T-helper 2 cell (primary cell): ENCODE data around the gene CHKA.
A peak's percentile ranks its signal among the peaks of the same experiment; 100 is the strongest.

Experiments
- DNase-seq, 5 experiments: peaks; one replicate each; pipeline versions ENCODE4 v3.0.0 to v3.0.0-alpha.2; 2012 to 2022

CHKA gene

DNA sequence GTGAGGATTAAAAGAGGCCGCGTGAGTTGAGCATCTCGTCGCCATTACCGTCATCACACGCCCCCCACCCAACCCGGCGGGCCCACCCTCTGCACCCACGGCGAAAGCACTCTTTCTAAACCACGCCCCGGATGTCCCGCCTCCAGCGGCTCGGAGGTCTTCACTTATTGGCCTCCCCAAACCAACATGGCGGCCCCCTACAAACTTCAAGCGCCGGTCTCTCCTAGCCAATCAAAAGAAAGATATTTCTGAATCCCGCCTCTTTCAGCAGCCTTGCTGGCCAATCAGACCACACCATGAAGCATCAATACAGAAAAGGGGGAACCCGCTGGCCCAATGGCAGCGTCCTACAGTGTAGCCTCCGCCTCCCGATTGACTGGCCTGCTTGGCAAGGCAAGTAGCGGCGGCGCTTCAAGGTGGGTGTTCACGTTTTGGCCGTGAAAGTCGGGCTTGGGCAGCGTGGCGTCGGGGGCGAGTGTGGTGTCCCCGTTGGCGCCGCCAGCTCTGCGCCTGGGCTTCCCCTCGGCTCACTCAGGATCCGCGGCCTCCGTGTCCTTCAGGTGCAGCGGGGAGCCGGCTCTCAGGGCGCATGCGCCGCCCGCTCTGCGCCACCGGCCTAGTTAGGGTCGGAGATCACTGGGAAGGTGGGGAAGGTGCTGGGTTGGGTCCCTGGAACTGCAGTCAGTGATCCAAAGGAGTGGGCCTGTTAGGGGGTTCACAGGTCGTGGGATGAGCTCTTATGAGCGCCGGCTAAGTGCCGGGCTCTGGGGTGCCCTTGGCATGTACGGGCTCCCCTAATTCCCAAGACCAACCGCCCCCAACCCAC, 90.7 kb downstream of the CHKA start, which contains the start of gene NDUFS8:
NDUFS8 (plus strand) TSS at position 364 of the 826 bp plus-strand sequence. CDS start 1,471 bp downstream, outside the sequence.
- peak; percentile 93 to 99 (median 96) for DNase-seq

DNA sequence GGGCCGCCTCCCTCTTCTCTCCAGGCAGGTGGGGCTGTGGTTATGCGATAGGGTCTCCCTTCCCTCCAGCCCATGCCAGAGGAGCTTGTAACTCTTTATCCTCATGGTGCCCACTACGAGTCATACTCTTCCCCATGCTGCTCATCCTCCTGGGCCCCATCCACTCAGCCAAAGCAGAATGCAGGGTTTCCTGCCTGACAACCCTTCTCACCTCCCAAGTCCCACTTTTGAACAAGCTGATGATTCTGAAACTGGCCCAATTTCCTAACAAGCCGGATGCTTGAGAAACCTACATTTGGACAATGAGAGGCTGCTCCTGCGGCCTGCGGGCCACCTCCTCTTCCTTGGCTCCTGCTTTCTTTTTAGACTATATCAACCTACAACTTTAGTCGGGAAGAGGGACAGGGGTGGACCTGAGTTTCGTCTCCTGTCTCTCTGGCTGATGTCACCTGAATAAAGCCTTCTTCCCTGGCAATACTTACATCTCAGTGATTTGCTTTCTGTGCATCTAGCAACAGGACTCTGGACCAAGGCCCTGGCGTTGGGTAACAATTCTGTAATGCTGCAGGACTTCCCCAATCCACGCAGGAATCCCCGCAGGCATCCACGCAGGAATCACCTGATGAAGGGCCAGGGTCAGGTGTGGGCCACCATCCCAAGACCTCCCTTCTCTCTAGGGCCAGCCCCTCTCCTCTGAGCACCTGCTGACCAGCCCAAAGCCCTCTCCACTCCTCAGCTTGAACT, 92.2 kb downstream of the CHKA start:
- DNase-seq = no peak

DNA sequence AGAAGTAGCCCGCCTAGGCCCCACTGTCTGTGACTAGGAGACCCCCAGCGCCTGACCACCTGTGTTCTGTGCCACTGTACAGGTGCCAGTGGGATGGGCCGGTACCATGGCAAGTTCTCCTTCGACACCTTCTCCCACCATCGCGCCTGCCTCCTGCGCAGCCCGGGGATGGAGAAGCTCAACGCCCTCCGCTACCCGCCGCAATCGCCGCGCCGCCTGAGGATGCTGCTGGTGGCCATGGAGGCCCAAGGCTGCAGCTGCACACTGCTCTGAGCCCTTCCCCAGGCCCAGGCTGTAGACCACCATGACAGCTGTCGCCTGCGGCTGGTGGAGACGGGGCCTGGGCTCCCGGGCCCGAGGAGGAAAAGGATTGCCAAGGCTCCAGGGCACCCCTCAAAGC, 93.5 kb downstream of the CHKA start:
- DNase-seq = no peak

DNA sequence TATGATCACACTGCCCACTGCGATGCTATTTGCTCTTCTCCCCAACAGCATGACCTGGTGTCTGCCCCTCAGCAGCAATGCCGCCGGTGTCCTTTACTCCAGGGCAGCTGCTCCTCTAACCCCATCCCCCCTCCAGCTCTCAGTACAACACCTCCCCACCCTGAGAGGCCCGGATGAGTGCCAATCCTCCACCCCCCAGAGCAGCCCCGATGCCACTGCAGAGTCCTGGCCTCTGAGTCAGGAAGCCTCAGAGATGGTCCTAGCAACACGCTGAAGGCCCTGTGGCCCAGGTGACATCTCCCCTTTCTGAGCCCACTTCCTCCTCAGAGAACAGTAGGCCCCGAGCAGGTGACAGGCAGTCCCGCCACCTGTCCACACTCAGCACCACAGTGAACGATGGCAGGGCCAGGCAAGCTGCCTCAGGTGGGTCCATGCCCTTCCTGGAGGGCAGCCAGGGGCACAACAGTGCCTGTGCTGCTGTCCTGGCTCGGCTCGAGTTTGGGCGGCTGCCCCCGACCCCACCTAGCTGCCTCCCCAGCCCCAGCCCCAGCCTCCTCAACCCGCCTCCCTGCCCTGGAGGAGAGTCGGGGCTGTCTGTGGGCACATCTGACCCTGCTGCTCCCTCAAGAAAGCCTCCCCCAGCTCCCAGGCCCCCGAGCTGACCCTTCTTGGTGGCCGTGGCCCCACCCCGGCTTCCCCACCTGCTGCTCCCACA, 94.6 kb downstream of the CHKA start:
- no peak for DNase-seq

- DNase-seq = peak in 1 of 5 experiments; percentile 49
These were observed 96.1 kb downstream of the CHKA start for GRCh38 chr11:68025047-68025446.

DNA sequence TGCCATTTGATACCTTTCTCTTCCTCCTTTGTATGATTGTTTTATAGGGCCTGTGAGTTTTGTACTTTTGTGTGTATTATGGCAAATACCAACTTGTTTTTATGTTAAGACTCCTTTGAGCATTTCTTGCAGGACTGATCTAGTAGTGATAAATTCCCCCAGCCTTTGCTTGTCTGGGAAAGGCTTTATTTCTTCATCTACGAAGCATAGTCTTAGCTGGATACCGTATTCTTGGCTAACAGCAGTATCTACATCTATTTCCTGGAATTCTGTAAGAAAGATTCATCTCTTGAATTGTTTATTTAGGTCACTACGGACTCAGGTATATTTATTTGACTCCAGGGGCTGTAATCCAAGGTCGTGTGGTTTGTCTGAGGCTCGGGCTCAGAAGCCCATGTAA, 96.7 kb downstream of the CHKA start:
- DNase-seq = no peak

DNA sequence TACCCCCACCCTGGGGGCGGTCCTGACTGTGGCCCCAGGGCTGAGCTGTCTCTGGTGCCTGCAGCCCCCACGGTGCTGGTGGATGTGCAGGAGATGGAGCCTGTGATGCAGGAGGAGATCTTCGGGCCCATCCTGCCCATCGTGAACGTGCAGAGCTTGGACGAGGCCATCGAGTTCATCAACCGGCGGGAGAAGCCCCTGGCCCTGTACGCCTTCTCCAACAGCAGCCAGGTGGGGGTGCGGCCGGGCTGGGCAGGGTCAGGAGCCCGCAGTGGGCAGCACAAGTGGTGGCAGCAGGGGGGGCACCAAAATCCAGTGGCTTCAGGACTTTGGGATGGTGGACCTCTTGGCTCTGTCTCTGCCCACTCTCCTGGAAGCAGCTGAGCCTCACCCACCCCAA, 98.7 kb downstream of the CHKA start:
- DNase-seq = no peak

GRCh38 chr11:68021167-68021787, 99.9 kb downstream of the CHKA start:
- DNase-seq = no peak

DNA sequence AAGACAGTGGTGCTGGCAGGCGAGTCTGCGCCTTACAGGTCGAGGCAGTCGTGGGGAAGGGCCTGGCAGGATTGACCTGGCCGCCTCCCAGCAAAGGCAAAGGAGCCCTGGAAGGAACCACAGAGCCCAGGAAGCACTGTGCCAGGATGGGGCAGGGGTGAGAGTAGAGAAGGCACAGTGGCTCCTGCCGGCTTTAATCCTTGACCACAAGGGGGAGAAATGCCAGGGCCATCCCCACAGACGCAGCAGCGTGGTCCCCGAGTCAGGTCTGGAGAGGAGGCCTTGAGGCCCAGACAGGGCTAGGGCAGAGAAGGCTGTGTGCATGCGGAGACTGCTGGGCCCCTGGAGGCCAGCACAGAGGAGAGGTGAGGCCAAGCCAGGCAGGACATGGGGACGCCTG, 100.6 kb downstream of the CHKA start:
- no peak for DNase-seq

- no peak for DNase-seq
These were observed 101.7 kb downstream of the CHKA start for GRCh38 chr11:68019486-68019885.

- DNase-seq = no peak
These were observed 102.4 kb downstream of the CHKA start for GRCh38 chr11:68018730-68019190.

GRCh38 chr11:68017980-68018729, 103.0 kb downstream of the CHKA start:
- DNase-seq = no peak

- no peak for DNase-seq
These were observed 104.0 kb downstream of the CHKA start for GRCh38 chr11:68016904-68017817.

DNA sequence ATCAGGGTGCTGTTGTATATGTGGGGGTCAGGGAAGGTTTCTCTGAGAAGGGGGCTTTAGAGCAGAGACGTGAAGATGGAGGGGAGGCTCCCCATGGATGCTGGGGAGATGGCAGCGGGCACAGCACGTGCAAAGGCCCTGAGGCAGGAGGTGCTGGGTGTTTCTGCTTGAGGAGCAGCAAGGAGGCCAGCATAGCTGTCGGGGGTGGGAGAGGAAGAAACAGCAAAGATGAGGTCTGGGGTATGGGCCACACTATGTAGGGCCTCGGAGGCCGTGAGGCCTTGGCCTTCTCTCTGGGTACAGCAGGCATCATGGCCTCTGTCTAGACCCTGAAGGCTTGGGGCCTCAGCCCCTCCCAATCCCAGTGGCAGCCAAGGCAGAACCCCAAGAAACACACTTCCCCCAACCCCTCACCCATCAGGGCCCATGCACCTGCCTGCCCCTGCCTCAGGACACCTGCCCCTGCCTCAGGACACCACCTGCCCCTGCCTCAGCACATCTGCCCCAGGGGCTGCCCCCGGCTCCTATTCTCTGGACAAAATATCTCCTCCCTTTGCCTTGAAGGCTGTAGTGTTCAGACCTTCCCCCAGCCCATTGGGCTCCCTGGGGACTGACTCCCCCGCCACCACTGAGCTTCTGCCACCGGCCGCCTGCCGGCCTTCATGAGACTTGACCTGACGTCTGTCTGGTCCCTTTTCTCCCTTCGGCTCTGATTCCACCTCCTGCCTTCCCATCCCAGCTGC, 104.9 kb downstream of the CHKA start:
- no peak for DNase-seq

DNA sequence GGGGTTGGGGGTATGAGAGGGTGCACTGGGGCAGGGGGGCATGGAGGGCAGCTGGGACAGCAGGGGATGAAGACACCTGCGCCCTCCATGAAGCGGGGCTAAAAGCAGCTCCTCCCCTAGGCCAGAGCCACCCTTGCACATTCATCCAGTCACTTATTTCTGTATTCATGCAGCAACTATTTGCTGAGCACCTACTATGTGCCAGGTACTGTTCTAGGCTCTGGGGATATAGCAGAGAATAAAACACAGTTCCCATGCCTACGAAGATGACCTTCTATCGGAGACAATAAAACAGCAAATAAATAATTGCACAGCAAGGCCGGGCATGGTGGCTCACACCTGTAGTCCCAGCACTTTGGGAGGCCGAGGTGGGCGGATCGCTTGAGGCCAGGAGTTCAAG, 105.7 kb downstream of the CHKA start:
- DNase-seq = no peak

DNA sequence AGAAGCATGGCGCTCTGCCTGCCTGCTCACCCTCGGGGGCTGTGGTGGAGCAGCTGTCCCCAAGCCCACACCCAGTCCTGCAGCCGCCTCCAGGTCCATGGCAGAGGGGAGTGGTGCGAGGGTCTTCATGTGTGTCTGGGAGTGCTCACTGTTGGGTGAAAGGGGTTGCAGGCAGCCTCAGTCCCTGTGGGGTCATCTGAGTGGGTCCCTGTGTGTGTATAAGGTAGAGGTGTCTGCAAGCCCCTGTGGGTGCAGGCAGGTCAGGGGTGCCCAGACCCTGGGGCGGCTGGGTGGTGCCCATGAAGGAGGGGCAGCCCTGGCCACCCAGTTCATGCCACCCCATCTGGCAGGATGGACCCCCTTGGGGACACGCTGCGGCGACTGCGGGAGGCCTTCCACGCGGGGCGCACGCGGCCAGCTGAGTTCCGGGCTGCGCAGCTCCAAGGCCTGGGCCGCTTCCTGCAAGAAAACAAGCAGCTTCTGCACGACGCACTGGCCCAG, 106.2 kb downstream of the CHKA start:
- DNase-seq = no peak

- no peak for DNase-seq
These were observed 106.8 kb downstream of the CHKA start for GRCh38 chr11:68014157-68014946.

GRCh38 chr11:68013611-68014156, 107.5 kb downstream of the CHKA start:
- no peak for DNase-seq
